Chondrocyte (in vitro differentiated cells): ENCODE data around the gene UTS2R. TPM values are rescaled to one million over a fixed set of nuclear protein-coding genes. Genes with fewer than 3 reads are reported as not detected.

Experiments
- DNase-seq: peaks from one replicate; pipeline ENCODE4 v3.0.0; 2021; ENCODE audit warnings: mixed read lengths, low spot score
- H3K27ac Mint-ChIP-seq: one replicate; pipeline ENCODE4 v1.8.0; 2021; ENCODE audit warnings: mild to moderate bottlenecking, moderate library complexity, mixed read lengths; ENCODE audit not compliant: unreplicated experiment
- H3K27me3 Mint-ChIP-seq: 2 replicates; pipeline ENCODE4 v1.8.0; 2021; ENCODE audit warnings: low read depth, mixed read lengths
- H3K36me3 Mint-ChIP-seq: 2 replicates; pipeline ENCODE4 v1.8.0; 2021; ENCODE audit warnings: low read depth, mixed read lengths
- H3K4me1 Mint-ChIP-seq: 2 replicates; pipeline ENCODE4 v1.8.0; 2021; ENCODE audit warnings: low read depth, mild to moderate bottlenecking, mixed read lengths
- H3K4me3 Mint-ChIP-seq: one replicate; pipeline ENCODE4 v1.8.0; 2021; ENCODE audit warnings: mild to moderate bottlenecking, moderate library complexity, mixed read lengths; ENCODE audit not compliant: unreplicated experiment
- H3K9me3 Mint-ChIP-seq: 2 replicates; pipeline ENCODE4 v1.8.0; 2021; ENCODE audit warnings: low read depth, mixed read lengths
- long read RNA-seq: library from polyadenylated mRNA; stranded (forward); transcript quantifications from one replicate; pipeline ENCODE4 v2.0.0, GENCODE V29; 2021
- total RNA-seq: library from RNA; stranded (reverse); gene quantifications from 3 replicates; pipeline ENCODE4 v1.2.1, GENCODE V29; 2021
- TF ChIP-seq, protein P1 (sequence below): fragments of 200-600 bp; sonication (generic); IDR thresholded peaks from 2 replicates; pipeline ENCODE4 v1.5.0; 2021; ENCODE audit warnings: antibody characterized with exemption, mild to moderate bottlenecking, moderate library complexity

Gene UTS2R
- total RNA-seq = not detected in 3 replicates
- long read RNA-seq = 0 reads

DNA sequence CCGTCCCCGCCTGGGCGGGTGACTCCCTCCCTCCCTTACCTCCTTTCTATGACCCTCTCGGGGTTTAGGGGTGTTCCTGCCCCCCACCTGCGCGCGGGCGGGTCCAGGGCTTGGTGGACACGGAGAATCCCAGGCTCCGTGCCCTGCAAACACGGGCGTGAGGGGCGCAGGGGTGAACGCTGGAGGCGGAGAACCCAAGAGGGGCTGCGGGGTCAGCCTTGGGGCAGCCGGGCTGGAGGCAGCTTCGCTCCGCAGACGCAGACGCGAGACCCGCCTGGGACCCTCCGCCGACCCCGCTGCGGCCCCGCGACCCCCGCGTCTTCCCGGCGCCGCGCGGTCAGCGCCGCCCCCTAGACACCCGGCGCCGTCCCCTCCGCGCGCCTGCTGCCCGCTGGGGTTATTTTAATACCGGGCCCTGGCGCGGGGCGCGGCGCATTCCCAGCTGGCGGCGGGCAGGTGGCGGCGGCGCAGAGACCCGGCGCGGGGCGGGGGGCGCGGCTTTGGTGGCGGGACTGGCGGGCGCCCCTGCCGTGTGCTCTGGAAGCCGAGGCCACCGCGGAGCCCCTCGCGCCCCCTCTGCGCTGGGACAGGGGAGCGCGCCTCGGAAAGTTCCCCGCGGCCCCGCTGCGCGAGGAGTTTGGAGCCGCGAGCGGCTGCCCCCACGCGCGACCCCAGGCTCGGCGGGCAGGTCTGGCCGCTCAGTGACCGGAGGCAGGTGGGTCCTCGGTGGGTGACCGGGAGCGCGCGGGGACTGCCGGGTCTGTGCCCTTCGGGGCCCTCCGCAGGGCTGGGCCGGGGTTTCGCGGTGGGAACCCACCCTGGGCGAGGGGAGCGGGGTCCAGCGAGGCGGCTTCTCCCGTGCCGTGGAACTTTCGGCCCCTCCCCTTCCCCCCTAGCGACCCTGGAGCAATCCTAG is at the start of gene UTS2R:
UTS2R (plus strand) TSS at position 433 of the 916 bp plus-strand sequence. CDS start 2,560 bp downstream, outside the sequence.
- TF ChIP-seq, protein P1, sequence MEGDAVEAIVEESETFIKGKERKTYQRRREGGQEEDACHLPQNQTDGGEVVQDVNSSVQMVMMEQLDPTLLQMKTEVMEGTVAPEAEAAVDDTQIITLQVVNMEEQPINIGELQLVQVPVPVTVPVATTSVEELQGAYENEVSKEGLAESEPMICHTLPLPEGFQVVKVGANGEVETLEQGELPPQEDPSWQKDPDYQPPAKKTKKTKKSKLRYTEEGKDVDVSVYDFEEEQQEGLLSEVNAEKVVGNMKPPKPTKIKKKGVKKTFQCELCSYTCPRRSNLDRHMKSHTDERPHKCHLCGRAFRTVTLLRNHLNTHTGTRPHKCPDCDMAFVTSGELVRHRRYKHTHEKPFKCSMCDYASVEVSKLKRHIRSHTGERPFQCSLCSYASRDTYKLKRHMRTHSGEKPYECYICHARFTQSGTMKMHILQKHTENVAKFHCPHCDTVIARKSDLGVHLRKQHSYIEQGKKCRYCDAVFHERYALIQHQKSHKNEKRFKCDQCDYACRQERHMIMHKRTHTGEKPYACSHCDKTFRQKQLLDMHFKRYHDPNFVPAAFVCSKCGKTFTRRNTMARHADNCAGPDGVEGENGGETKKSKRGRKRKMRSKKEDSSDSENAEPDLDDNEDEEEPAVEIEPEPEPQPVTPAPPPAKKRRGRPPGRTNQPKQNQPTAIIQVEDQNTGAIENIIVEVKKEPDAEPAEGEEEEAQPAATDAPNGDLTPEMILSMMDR = no peak
- peak; percentile 83 for DNase-seq
- Mint-ChIP-seq H3K4me1 (peaks cover 13% of the 10 kb centered on the region), H3K9me3 (no peaks in the 10 kb centered on the region), H3K27ac (no peak within 1 kb of the TSS), H3K27me3 (peaks cover 38% of the 10 kb centered on the region), H3K4me3 (peak within 1 kb of the TSS; percentile 19), H3K36me3 (no peaks in the 10 kb centered on the region)

DNA sequence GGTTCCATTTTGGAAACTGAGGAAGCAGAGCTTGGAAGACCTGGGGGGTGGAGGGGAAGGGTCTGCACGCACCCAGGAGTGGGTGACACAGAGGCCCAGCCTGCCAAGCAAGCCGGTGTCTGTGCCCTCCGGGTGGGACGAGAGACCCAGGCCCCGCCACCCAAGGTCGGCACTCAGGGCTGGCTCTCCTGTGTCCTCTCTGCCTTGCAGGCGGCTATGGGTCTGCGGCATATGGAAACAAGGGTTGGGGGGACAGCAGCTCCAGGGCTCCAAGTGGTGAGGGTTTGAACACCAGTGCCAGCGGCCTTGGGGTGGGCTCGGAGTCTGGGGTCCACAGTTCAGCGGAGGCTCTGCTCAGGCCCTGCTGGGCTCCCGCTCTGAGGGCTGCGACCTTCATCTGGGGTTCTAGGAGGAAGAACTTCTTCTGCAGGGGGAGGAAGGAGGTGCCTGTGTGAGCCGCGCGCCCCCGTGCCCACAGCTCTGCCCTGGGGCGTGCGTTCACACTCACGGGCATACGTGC is 49.6 kb upstream of the UTS2R start:
- H3K36me3 Mint-ChIP-seq = no peaks in the 10 kb centered on the region
- no peak for DNase-seq
- no peak overlapping the region for H3K27ac Mint-ChIP-seq
- TF ChIP-seq, protein P1 = no peak
- peaks cover 4% of the 10 kb centered on the region for H3K27me3 Mint-ChIP-seq
- peaks cover 5% of the 10 kb centered on the region for H3K4me1 Mint-ChIP-seq
- no peaks in the 10 kb centered on the region for H3K9me3 Mint-ChIP-seq
- H3K4me3 Mint-ChIP-seq = no peak overlapping the region

DNA sequence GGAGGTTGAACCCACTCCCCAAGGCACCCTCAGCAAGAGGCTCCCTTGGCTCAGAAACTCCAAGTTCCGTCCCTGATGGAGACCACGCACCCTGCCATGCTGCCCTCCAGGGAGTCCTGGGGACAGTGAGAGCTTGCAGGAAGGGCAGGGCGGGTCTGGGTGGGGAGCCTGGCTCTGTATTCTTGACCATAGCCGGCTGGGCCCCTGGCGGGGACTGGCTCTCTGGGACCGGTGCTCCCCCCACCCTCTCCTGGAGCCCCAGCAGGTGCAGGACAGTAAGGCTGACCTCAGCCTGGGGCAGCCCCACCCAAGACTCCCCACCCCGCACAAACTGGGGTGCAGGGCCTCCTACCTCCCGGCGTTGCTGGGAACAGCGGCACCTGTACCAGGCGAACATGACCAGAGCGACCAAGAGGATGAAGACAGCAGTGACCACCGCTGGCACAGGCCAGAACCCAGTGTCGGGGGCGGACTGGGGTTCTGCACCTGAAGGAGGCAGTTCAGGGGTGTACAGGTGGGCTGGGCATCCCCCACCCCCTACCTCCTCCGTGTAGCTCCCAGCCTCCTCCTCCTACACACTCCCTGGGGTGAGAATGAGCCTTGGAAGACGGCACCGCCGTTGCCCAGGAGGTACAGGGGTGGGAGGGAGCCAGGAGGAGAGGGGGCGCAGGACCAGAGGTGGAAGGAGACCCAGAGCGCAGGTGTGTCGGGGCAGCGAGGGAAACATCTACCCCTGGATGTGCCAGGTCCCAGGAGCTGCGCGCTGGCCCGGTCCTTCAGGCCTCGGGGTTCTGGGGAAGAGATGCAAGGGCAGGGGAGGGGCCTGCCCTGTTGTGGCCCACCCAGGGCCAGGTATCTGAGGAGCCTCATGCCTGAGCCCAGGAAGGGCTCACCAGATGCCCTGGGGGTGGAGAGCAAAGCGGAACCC is 48.8 kb upstream of the UTS2R start:
- Mint-ChIP-seq H3K9me3 (no peaks in the 10 kb centered on the region), H3K27me3 (peaks cover 4% of the 10 kb centered on the region), H3K4me3 (no peak overlapping the region), H3K36me3 (no peaks in the 10 kb centered on the region), H3K27ac (no peak overlapping the region), H3K4me1 (peaks cover 5% of the 10 kb centered on the region)
- no peak for DNase-seq
- TF ChIP-seq, protein P1 = no peak

DNA sequence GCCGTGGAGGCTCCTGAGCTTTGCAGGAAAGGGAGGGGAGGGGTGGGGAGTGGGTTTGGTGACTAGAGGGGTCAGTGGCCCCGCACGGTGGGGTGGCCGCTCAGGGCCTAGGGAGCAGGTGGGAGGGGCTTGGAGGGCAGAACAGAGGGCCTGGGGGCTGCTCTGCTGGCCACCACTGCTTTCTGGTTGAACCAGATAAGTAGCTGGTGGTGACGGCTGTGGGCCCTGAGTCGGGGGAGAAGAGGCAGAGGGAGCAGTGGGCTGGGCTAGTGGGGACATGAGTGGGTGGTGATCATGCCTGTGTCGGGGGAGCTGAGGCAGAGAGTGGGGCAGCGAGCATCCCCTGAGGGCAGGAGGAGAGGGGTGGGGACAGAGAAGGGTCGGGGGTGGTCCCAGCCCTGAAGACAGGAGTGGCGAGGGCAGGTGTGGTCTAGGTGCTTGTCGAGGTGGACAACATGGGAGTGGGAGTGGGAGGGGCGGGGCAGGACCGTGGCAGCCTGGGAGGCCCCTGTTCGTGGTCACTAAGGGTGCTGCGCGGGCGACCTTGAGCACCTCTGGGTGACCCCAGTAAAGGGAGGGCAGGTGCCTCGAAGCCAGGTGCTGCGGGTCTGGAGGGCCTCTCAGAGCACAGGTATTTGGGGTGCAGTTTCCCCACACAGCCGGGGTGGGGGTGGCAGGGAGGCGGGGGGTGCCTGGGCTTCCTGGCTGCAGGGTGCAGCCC is 47.9 kb upstream of the UTS2R start:
- DNase-seq = no peak
- no peak overlapping the region for H3K4me3 Mint-ChIP-seq
- H3K9me3 Mint-ChIP-seq = no peaks in the 10 kb centered on the region
- H3K4me1 Mint-ChIP-seq = peaks cover 5% of the 10 kb centered on the region
- no peaks in the 10 kb centered on the region for H3K36me3 Mint-ChIP-seq
- H3K27me3 Mint-ChIP-seq = peaks cover 4% of the 10 kb centered on the region
- H3K27ac Mint-ChIP-seq = no peak overlapping the region
- TF ChIP-seq, protein P1 = no peak
